ENCODE results near the gene HRH1.
"Not testable (repeated sequence)": the region's sequence is repeated elsewhere in the genome, so short reads cannot be mapped to it uniquely, and the experiment has no call there.

Gene HRH1

GRCh38 chr3:11154036-11154952 is at the start of gene HRH1:
Gene HRH1 (plus strand): TSS chr3:11154493. CDS start chr3:11259038, 104,545 bp downstream.
- H3K9me3 Mint-ChIP-seq, result no peaks in the 10 kb centered on the region
- H3K36me3 Mint-ChIP-seq (ENCODE audit: low read depth), result no peaks in the 10 kb centered on the region
- H3K27me3 Mint-ChIP-seq (ENCODE audit: low read depth, poor library complexity), result peaks cover 92% of the 10 kb centered on the region
- peak; percentile 69 for DNase-seq
- TF ChIP-seq CTCF (IDR thresholded peaks at IDR 0.05), result no peak
- H3K4me1 Mint-ChIP-seq, result peaks cover 16% of the 10 kb centered on the region
- H3K4me3 Mint-ChIP-seq, result peak within 1 kb of the TSS; percentile 78
- no peak within 1 kb of the TSS for H3K27ac Mint-ChIP-seq

- H3K27ac Mint-ChIP-seq; H3K4me3 Mint-ChIP-seq; H3K36me3 Mint-ChIP-seq (ENCODE audit: low read depth); DNase-seq; H3K4me1 Mint-ChIP-seq: not testable (repeated sequence)
- peaks cover 17% of the 10 kb centered on the region for H3K9me3 Mint-ChIP-seq
- peaks cover 25% of the 10 kb centered on the region for H3K27me3 Mint-ChIP-seq (ENCODE audit: low read depth, poor library complexity)
These were observed 41.0 kb upstream of the HRH1 start for GRCh38 chr3:11113316-11113715.

DNA sequence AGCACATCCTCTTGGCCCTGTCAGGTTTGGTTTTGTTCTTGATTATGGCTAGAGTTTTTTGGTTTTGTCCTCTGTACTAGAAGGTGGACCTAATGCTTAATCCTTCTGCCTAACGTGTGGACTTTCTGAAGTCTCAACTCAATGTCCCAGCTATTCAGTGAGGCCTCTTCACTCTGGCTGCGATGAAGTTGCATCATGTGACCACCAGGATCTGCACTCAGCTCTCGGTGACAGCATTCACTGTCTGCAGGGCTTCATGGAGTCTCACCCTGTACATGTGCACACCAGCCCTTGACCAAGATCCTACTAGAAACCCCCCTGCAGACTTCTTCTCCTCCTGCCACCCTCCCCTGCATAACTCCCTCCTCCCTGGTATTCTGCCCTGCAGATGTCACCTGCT is 38.7 kb upstream of the HRH1 start:
- TF ChIP-seq CTCF (IDR thresholded peaks at IDR 0.05), result no peak
- Mint-ChIP-seq H3K27me3 (ENCODE audit: low read depth, poor library complexity) (peaks cover 12% of the 10 kb centered on the region), H3K36me3 (ENCODE audit: low read depth) (no peaks in the 10 kb centered on the region), H3K9me3 (peaks cover 17% of the 10 kb centered on the region), H3K4me3 (no peak overlapping the region), H3K27ac (no peak overlapping the region), H3K4me1 (no peaks in the 10 kb centered on the region)
- no peak for DNase-seq

DNA sequence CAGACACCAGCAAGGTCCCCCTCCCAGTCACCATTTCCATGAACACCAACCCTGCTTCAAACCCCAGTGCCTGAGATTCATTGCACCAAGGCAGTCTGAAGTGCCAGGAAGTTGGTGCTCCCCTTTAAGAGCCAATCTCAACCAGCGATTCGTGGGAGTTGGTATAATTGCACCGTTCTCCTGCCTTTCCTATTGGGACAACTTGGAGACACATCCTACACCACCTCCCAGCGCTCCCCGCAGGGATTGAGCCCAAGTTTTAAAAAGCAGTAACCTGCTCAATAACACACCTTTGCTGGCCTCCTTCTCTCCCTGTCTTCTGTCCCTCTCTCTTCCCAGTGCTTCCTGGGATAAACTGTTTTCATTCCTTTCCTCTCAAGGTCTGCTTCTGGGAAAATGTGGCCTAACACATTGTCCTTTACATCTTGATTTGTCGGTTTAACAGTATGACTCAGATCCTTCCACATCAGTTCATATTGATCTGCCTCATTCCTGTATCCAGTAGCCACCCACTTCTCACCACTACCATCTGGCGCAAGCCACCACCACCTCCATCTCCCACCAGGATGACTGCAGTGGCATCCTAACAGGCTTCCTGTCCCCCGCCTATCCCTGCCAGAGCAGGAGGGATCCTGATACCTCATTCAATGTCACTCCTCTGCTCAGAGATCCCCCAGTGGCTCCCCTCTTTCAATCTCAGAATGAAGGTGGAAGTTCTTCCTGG is 37.8 kb upstream of the HRH1 start:
- no peak overlapping the region for H3K27ac Mint-ChIP-seq
- no peaks in the 10 kb centered on the region for H3K4me1 Mint-ChIP-seq
- peaks cover 16% of the 10 kb centered on the region for H3K9me3 Mint-ChIP-seq
- DNase-seq, result no peak
- H3K27me3 Mint-ChIP-seq (ENCODE audit: low read depth, poor library complexity), result peaks cover 10% of the 10 kb centered on the region
- no peaks in the 10 kb centered on the region for H3K36me3 Mint-ChIP-seq (ENCODE audit: low read depth)
- TF ChIP-seq CTCF (IDR thresholded peaks at IDR 0.05), result no peak
- no peak overlapping the region for H3K4me3 Mint-ChIP-seq

DNA sequence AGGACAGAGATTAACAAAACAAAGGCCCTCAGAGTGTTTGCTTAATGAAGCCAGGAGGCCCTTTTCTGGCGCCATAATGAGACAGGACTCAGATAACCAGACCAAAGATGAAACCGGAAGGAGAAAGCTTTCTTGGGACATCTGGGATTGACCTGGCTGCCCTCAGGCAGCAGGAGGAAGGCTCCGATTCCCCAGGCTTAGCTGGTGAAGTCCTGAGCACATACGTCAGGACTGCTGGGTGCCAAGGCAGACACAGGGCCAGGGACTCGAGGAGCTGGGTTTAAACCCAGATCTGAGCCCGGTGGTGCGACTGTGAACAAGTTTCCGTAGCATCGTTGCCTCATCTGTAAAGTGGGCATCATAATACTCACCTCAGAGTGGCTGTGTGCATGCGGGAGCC is 36.7 kb upstream of the HRH1 start:
- no peaks in the 10 kb centered on the region for H3K4me1 Mint-ChIP-seq
- H3K4me3 Mint-ChIP-seq, result no peak overlapping the region
- H3K27me3 Mint-ChIP-seq (ENCODE audit: low read depth, poor library complexity), result peaks cover 11% of the 10 kb centered on the region
- TF ChIP-seq CTCF (IDR thresholded peaks at IDR 0.05), result no peak
- peaks cover 13% of the 10 kb centered on the region for H3K9me3 Mint-ChIP-seq
- H3K27ac Mint-ChIP-seq, result no peak overlapping the region
- no peak for DNase-seq
- no peaks in the 10 kb centered on the region for H3K36me3 Mint-ChIP-seq (ENCODE audit: low read depth)

- no peak for DNase-seq
These were observed 36.1 kb upstream of the HRH1 start for GRCh38 chr3:11118181-11118682.

More at GRCh38 chr3:11118181-11118682, 36.1 kb upstream of the HRH1 start:
- no peak overlapping the region for H3K4me3 Mint-ChIP-seq
- no peak for TF ChIP-seq CTCF (IDR thresholded peaks at IDR 0.05)
- no peak overlapping the region for H3K27ac Mint-ChIP-seq
- H3K36me3 Mint-ChIP-seq (ENCODE audit: low read depth), result no peaks in the 10 kb centered on the region
- no peaks in the 10 kb centered on the region for H3K4me1 Mint-ChIP-seq
- peaks cover 13% of the 10 kb centered on the region for H3K9me3 Mint-ChIP-seq
- H3K27me3 Mint-ChIP-seq (ENCODE audit: low read depth, poor library complexity), result peaks cover 13% of the 10 kb centered on the region
